Measurements from ENCODE around the gene IER2. TPM values are rescaled to one million over a fixed set of nuclear protein-coding genes. Genes with fewer than 3 reads are reported as not detected.
"Not testable (repeated sequence)": the region's sequence is repeated elsewhere in the genome, so short reads cannot be mapped to it uniquely, and the experiment has no call there.

IER2 gene
- total RNA-seq, 3 donors from 2014 or later: 99.4 to 113 (median 110) TPM

DNA sequence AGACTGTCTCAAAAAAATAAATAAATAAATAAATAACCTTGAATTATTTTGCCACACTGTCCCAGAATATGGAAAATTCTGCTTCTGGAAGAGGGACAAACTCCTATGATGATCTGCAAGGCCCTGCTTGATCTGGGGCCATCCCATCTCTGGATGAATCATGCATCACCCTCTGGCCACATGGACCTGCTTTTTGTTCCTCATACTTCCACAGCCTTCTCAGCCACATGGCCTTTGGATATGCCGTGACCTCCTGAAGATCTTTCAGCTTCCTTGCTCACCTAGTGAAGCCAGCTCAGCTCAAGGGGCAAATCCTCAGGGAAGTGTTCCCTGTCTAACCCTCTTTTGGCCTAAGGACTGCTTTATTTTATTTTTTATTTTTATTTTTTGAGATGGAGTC lies 10.3 kb downstream of the IER2 start:
- DNase-seq (no peak), ATAC-seq (no peak)
- no peaks in the 10 kb centered on the region for H3K36me3 Mint-ChIP-seq (ENCODE audit: insufficient read depth)
- H3K27me3 Mint-ChIP-seq (ENCODE audit: low read depth): no peaks in the 10 kb centered on the region
- no peaks in the 10 kb centered on the region for H3K9me3 Mint-ChIP-seq
- peaks cover 73% of the 10 kb centered on the region for H3K4me1 Mint-ChIP-seq (ENCODE audit: low read depth)
- peak overlapping the region; percentile 35 for H3K4me3 Mint-ChIP-seq

DNA sequence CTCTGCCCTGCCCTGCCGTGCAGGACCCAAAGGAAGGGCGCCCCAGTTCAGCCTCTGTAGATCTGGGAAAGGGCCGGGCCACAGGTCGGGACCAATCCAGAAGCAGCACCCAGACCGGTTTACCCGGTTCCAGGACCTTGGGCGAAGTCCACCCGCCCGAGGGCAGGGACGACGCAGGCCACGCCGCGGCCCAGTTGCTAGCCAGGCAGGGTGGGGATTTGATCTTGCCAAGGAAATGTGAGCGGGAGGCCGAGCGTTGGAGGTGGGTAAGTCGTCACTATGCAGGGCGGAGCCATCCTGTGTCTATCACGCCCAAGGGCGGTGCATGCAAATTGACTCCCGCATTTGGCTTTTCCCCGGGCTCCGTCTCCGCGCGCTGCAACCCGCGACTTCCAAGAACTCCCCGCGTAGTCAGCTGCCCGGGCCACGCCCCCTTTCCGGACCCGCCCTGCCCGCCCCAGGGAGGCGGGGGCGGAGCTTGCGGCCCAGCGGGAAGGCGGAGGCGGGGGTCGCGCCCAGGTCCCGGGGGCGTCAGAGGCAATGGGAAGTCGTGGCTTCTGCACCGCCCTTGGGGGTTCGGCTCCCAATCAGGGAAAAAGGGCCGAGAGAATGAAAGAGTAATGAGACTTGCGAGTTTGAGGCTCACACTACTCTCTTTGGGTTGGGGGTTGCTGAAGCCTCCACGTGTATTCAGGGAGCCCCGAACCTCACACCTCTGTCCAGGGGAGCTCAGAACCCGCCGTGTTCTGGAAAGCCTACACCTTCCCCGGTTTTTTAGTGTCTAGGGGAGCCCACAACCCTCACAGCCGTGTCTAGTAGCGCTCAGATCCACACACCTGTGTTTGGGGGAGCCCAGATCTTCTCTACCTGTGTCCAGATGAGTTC lies 12.8 kb downstream of the IER2 start:
- ATAC-seq (peak; percentile 56 to 62), DNase-seq (peak; percentile 87)
- peak overlapping the region; percentile 76 for H3K4me3 Mint-ChIP-seq
- H3K9me3 Mint-ChIP-seq: no peaks in the 10 kb centered on the region
- no peaks in the 10 kb centered on the region for H3K36me3 Mint-ChIP-seq (ENCODE audit: insufficient read depth)
- H3K4me1 Mint-ChIP-seq (ENCODE audit: low read depth): peaks cover 76% of the 10 kb centered on the region
- H3K27me3 Mint-ChIP-seq (ENCODE audit: low read depth): no peaks in the 10 kb centered on the region

DNA sequence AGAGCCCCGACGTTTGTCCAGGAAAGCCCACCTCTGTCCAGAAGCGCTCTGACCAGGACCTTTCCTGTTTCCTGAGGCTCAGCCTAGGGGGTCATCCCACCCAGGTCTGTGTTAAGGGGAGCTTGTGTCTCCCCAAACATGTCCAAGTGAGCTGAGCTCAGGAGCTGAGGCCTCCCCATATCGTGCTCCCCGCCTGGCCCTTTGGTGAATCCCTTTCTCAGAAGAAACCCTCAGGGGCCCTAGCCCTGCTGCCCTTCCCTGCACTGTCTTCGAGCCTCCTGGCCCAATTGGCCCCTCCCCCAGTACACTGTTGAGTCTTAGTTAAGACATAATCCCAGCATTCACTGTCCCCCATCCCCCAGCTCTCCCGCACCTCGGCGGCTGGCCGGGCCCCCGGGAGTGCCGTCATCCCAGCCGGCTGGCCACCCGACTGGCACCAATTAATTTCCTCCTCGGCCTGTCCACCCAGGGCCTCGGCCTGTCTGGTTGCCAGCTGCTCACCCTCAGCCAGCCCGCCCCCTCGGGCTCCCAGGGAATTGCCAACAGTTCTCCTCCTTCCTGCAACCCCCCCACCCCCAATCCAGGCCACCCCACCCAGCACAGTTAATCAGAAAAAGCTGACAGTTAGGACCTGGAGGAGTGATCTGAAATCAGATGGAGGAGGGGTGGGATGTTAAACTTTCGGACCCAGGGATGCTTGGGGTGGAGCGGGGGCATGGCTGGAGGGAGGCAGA lies 13.6 kb downstream of the IER2 start:
- peaks cover 77% of the 10 kb centered on the region for H3K4me1 Mint-ChIP-seq (ENCODE audit: low read depth)

DNA sequence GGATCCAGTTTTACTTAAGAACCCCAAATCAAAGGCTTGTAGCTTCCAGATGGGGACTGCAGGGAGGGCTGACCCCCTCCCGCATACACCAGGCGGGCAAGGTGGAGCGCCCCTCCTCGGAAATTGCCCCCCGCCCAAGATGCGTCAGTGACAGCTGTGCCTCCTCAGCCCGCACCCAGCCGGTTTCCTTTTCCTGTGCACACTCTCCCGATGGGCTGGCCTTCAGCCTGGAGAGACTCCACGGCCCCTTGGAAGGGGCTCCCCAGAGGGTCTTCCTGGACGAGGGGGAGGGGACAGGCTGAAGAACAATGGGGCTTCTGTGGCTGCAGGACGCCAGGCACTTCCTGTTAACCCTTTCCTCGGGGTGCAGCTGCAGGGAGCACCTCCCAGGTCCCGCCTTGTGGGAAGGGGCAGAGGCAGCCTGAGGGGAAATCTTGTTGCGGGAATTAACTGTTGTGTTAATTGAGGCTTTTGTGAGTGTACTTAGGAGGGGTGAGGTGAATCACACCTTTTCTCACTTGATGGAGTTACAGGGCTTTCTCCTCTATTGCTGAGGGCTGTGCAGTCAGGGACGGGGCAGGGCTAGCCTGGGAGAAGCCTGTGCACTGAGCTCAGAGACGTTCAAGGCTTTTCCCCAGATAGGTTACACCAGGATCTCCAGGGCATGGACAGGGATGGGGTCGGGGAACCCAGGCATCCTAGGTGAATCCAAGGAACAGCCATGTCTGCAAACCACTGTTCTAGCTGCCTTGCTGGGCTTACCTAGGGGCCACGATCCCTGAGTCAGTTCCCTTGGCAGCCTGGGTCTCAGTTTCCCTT lies 14.3 kb downstream of the IER2 start:
- ATAC-seq: peak; percentile 16
- H3K4me3 Mint-ChIP-seq: peak overlapping the region; percentile 61
- DNase-seq: peak; percentile 18
- no peaks in the 10 kb centered on the region for H3K27me3 Mint-ChIP-seq (ENCODE audit: low read depth)
- H3K4me1 Mint-ChIP-seq (ENCODE audit: low read depth): peaks cover 83% of the 10 kb centered on the region
- H3K36me3 Mint-ChIP-seq (ENCODE audit: insufficient read depth): no peaks in the 10 kb centered on the region
- H3K9me3 Mint-ChIP-seq: no peaks in the 10 kb centered on the region

More for the DNA sequence above, 13.6 kb downstream of the IER2 start:
- H3K9me3 Mint-ChIP-seq: no peaks in the 10 kb centered on the region
- H3K36me3 Mint-ChIP-seq (ENCODE audit: insufficient read depth): no peaks in the 10 kb centered on the region
- ATAC-seq: peak; percentile 4
- H3K4me3 Mint-ChIP-seq: peak overlapping the region; percentile 76
- H3K27me3 Mint-ChIP-seq (ENCODE audit: low read depth): no peaks in the 10 kb centered on the region
- DNase-seq: peak; percentile 23

DNA sequence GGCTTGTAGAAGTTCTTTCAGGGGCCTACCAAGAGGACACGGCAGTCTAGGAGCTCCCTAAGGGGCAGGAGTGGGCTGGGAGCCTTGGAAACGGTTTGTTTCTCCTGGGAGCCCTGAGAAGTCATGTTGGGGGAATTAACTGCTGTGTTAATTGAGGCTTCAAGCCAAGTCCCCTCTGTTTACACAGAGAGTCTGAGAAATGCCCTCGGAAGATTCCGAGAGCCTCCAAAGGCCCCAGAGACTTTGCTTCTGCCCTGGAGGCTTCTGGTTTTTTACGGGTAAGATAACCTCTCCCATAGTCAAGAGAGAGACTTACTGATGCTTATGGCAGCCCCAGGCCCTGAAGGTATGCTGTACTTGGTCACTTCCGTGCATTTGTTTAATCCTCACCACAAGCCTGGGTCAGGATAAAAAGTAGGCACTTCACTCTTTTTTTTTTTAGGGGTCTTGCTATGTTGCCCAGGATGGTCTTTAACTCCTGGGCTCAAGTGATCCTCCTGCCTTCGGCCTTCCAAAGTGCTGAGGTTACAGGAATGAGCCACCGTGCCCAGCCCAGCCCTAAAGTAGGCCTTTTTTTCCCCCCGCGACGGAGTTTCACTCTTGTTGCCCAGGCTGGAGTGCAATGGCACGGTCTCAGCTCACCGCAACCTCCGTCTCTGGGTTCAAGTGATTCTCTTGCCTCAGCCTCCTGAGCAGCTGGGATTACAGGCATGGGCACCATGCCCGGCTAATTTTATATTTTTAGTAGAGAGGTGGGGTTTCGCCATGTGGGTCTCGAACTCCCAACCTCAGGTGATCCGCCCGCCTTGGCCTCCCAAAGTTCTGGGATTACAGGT lies 15.2 kb downstream of the IER2 start:
- no peaks in the 10 kb centered on the region for H3K36me3 Mint-ChIP-seq (ENCODE audit: insufficient read depth)
- H3K27me3 Mint-ChIP-seq (ENCODE audit: low read depth): no peaks in the 10 kb centered on the region
- peak overlapping the region; percentile 61 for H3K4me3 Mint-ChIP-seq
- no peak for ATAC-seq
- peaks cover 86% of the 10 kb centered on the region for H3K4me1 Mint-ChIP-seq (ENCODE audit: low read depth)
- no peaks in the 10 kb centered on the region for H3K9me3 Mint-ChIP-seq
- DNase-seq: no peak

DNA sequence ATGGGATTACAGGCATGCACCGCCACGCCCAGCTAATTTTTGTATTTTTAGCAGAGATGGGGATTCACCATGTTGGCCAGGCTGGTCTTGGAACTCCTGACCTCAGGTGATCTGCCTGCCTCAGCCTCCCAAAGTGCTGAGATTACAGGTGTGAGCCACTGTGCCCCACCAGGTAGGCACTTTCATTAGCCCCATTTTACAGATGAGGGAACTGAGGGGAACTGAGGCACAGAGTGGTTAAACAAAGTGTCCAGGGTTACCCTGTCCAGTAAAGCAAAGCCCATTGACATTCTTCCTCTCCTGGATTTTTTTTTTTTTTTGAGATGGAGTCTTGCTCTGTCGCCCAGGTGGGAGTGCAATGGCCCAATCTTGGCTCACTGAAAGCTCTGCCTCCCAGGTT lies 15.9 kb downstream of the IER2 start:
- not testable (repeated sequence) for H3K9me3 Mint-ChIP-seq; DNase-seq; H3K27me3 Mint-ChIP-seq (ENCODE audit: low read depth); H3K36me3 Mint-ChIP-seq (ENCODE audit: insufficient read depth); H3K4me3 Mint-ChIP-seq; ATAC-seq
- H3K4me1 Mint-ChIP-seq (ENCODE audit: low read depth): peaks cover 88% of the 10 kb centered on the region

DNA sequence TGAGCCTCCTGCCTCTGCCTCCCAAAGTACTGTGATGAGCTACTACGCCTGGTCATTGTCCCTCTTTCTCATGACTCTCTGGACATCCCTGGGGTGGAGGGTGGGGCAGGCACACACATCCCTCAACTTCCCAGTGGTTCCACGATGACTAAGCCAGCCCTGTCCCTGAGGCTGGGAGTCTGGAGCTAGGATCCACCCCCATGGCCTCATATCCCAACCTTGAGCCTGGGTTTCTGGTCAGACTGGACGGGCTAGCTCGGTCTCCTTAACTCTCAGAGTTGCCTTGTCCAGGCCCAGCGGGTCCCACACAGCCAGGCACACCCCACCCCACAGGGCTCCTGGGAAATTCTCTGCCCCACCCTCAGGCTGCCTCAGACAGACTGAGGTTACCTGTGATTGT lies 19.6 kb downstream of the IER2 start:
- ATAC-seq: no peak
- Mint-ChIP-seq H3K27me3 (ENCODE audit: low read depth) (no peaks in the 10 kb centered on the region), H3K36me3 (ENCODE audit: insufficient read depth) (peaks cover 2% of the 10 kb centered on the region), H3K9me3 (no peaks in the 10 kb centered on the region), H3K4me1 (ENCODE audit: low read depth) (peaks cover 85% of the 10 kb centered on the region), H3K4me3 (no peak overlapping the region)
- no peak for DNase-seq

DNA sequence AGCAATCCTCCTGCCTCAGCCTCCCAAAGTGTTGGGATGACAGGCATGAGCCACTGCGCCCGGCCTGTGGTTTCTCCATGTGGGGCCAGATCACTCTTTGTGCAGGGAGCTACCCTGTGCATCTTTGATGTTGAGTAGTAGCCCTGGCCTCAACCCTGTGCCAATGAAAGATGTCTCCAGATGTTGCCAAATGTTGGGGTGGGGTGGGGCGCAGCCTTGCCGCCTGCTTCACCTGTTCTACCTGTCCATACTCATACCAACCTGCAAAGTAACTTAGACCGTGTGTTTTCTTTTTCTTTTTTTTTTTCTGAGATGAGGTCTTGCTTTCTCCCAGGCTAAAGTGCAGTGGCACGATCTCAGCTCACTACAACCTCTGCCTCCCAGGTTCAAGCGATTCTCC lies 20.9 kb downstream of the IER2 start:
- peak overlapping the region; percentile 38 for H3K4me3 Mint-ChIP-seq
- DNase-seq (no peak), ATAC-seq (no peak)
- peaks cover 73% of the 10 kb centered on the region for H3K4me1 Mint-ChIP-seq (ENCODE audit: low read depth)
- H3K9me3 Mint-ChIP-seq: no peaks in the 10 kb centered on the region
- H3K36me3 Mint-ChIP-seq (ENCODE audit: insufficient read depth): peaks cover 2% of the 10 kb centered on the region
- H3K27me3 Mint-ChIP-seq (ENCODE audit: low read depth): no peaks in the 10 kb centered on the region

DNA sequence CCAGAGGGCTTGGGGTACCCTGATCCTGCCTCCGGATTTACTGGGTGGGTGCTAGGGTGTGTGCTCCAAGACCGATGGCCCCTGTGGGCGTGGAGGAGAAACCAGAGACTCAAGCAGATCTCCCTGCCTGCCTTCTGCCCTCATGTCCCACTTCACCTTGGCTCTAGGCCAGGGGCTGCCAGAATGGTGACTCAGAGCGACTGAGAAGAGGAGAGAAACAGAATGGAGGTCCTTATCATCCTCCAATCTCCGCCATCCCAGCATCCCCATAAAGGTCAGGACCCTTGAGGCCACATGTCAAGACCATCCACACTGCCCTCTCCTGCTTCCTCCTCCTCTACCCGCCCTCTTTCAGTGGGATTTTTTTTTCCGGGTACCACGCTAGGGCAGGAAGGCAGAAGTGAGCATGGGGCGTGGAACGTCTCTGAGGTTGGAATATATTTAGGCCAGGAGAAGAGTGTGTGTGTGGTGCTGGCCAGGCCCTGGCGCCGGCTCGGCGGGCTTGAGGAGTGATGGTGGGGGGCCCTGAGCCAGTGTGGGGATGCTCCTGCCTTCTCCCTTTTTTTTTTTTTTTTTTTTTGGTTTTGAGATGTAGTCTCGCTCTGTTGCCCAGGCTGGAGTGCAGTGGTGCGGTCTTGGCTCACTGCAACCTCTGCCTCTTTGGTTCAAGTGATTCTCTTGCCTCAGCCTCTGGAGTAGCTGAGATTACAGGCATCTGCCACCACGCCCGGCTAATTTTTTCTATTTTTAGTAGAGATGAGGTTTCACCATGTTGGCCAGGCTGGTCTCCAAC lies 22.3 kb downstream of the IER2 start:
- DNase-seq (peak; percentile 82), ATAC-seq (peak; percentile 36 to 39)
- Mint-ChIP-seq H3K9me3 (no peaks in the 10 kb centered on the region), H3K36me3 (ENCODE audit: insufficient read depth) (peaks cover 2% of the 10 kb centered on the region), H3K4me3 (peak overlapping the region; percentile 82), H3K4me1 (ENCODE audit: low read depth) (peaks cover 66% of the 10 kb centered on the region), H3K27me3 (ENCODE audit: low read depth) (no peaks in the 10 kb centered on the region)

DNA sequence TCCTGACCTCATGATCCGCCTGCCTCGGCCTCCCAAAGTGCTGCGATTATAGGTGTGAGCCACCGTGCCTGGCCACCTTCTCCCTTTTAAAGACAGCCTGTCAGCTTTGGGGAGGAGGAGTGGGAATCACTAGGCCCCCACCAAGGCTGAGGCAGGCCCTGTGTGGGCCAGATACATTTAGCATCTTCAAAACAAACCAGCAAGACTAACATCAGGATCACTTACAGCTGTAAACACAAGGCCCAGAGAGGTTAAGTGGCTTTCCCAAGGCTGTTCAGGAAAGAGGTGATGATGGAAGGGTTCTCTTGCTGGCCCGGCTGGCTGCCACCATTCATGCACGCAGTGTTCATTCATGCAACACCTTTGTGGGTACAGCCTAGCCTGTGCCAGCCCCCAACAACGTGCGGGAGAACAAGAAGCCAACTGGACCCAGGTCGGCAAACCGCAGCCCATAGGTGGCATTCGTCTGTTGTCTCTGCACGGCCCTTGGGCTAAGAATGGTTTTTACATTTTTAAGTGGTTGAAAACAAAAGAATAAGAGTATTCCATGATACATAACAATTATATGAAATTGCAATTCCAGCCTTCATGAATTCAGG lies 23.0 kb downstream of the IER2 start:
- no peak for DNase-seq
- H3K9me3 Mint-ChIP-seq: no peaks in the 10 kb centered on the region
- H3K4me1 Mint-ChIP-seq (ENCODE audit: low read depth): peaks cover 61% of the 10 kb centered on the region
- peaks cover 2% of the 10 kb centered on the region for H3K36me3 Mint-ChIP-seq (ENCODE audit: insufficient read depth)
- no peak for ATAC-seq
- H3K4me3 Mint-ChIP-seq: peak overlapping the region; percentile 82
- H3K27me3 Mint-ChIP-seq (ENCODE audit: low read depth): no peaks in the 10 kb centered on the region

DNA sequence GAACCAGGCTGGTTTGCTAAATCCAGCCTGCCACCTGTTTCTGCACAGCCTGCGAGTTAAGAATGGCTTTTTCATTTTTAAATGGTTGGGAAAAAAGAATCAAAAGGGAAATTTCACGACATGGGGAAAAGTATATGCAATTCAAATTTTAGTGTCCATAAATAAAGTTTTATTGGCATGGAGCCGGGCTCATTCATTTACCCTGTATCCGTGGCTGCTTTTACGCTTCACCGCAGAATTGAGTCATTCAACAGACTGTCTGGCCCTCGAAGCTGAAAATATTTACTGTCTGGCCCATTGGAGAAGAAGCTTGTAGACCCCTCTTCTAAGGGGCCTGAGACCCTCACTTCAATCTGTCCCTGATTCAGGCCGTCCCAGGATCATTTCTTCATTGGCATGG lies 26.1 kb downstream of the IER2 start:
- no peak for DNase-seq
- Mint-ChIP-seq H3K27me3 (ENCODE audit: low read depth) (no peaks in the 10 kb centered on the region), H3K4me3 (no peak overlapping the region), H3K9me3 (no peaks in the 10 kb centered on the region), H3K4me1 (ENCODE audit: low read depth) (peaks cover 47% of the 10 kb centered on the region), H3K36me3 (ENCODE audit: insufficient read depth) (peaks cover 2% of the 10 kb centered on the region)
- no peak for ATAC-seq

DNA sequence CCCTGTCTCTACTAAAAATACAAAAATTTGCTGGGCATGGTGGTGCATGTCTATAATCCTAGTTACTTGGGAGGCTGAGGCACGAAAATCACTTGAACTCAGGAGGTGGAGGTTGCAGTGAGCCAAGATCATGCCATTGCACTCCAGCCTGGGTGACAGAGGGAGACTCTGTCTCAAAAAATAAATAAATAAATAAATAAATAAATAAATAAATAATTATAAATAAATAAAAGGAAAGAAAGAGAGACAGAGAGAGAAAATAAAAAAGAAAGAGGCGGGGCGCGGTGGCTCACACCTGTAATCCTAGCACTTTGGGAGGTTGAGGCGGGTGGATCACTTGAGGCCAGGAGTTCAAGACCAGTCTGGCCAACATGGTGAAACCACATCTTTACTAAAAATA lies 27.4 kb downstream of the IER2 start:
- ATAC-seq; H3K27me3 Mint-ChIP-seq (ENCODE audit: low read depth): not testable (repeated sequence)
- H3K4me1 Mint-ChIP-seq (ENCODE audit: low read depth): peaks cover 41% of the 10 kb centered on the region

DNA sequence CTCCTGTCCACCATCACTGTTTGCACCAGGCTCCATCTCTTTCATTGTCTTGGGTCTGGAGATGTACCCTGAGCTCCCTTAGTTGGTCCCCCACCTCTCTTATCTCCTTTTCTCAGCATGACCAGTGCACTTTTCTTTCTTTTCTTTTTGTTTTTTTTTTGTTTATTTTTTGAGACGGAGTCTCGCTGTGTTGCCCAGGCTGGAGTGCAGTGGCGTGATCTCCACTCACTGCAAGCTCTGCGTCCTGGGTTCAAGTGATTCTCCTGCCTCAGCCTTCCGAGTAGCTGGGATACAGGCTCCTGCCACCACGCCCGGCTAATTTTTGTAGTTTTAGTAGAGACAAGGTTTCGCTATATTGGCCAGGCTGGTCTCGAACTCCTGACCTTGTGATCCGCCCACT lies 28.1 kb downstream of the IER2 start:
- H3K9me3 Mint-ChIP-seq; H3K27me3 Mint-ChIP-seq (ENCODE audit: low read depth); ATAC-seq; H3K36me3 Mint-ChIP-seq (ENCODE audit: insufficient read depth); DNase-seq; H3K4me3 Mint-ChIP-seq: not testable (repeated sequence)
- peaks cover 35% of the 10 kb centered on the region for H3K4me1 Mint-ChIP-seq (ENCODE audit: low read depth)

More for the DNA sequence above, 27.4 kb downstream of the IER2 start:
- not testable (repeated sequence) for DNase-seq; H3K36me3 Mint-ChIP-seq (ENCODE audit: insufficient read depth); H3K9me3 Mint-ChIP-seq; H3K4me3 Mint-ChIP-seq

Data from activated T-cell treated with anti-CD3 and anti-CD28 coated beads, Interleukin-2, amount 50 U/mL, for 4 hours (primary cell).